ENCODE measurements around the gene NSUN4.
A peak's percentile ranks its signal among the peaks of the same experiment; 100 is the strongest.
"Not testable (repeated sequence)": the region's sequence is repeated elsewhere in the genome, so short reads cannot be mapped to it uniquely, and the experiment has no call there.

NSUN4 gene

DNA sequence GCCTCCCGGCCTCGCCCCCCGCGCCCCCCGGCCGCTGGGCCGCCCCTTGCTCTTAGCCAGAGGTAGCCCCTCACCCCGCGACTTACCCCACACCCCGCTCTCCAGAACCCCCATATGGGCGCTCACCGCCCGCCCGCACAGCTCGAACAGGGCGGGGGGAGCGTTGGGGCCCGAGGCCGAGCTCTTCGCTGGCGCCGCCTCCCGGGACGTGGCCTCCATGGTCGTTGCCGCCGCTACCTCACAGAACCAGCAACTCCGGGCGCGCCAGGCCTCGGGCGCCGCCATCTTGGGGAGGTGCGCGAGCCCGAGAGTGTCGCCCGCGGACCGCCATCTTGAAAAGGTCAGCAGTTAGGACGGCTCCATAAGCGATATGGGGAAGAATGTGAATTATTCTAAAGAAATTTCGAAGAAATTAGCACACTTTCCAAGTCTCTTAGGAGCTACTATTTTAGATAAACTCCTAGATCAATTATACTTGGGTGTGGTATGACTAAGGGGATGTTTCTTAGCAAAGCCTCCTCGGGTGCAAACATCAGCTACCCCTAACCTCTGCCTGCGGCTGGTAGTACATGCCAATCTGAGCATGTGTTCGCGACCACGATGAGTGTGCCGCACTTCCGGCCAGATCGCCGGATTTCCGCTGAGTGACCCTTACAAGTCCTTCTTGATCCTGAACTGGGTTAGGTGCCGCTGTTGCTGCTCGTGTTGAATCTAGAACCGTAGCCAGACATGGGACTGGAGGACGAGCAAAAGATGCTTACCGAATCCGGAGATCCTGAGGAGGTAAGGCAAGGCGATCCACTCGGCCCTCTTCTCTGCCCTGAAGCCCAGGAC, 37.4 kb upstream of the NSUN4 start, which contains the start of the genes LRRC41 and UQCRH:
Gene LRRC41, minus strand, starts transcription at position 579 of the 834 bp plus-strand sequence. Its CDS starts 294 bp downstream, at position 285.
Gene UQCRH, plus strand, starts transcription at position 661 of the 834 bp plus-strand sequence. Its CDS starts 69 bp downstream, at position 730.
- Histone ChIP-seq H3K9ac (ENCODE audit: insufficient read length) (peak within 1 kb of the TSS; percentile 100), H3K4me3 (peak within 1 kb of the TSS; percentile 99), H3K27ac (peak within 1 kb of the TSS; percentile 88), H3K36me3 (ENCODE audit: insufficient read depth, low read length) (peaks cover 29% of the 10 kb centered on the region), H3K9me3 (ENCODE audit: low read depth, low read length) (no peaks in the 10 kb centered on the region)
- DNase-seq (ENCODE audit: low read depth, low spot score): peak; percentile 91
- TF ChIP-seq POLR2AphosphoS5 (IDR thresholded peaks at IDR 0.05; ENCODE audit: borderline replicate concordance, low read depth, low read length) (peak; percentile 79), EZH2 (IDR thresholded peaks at IDR 0.05) (no peak)

DNA sequence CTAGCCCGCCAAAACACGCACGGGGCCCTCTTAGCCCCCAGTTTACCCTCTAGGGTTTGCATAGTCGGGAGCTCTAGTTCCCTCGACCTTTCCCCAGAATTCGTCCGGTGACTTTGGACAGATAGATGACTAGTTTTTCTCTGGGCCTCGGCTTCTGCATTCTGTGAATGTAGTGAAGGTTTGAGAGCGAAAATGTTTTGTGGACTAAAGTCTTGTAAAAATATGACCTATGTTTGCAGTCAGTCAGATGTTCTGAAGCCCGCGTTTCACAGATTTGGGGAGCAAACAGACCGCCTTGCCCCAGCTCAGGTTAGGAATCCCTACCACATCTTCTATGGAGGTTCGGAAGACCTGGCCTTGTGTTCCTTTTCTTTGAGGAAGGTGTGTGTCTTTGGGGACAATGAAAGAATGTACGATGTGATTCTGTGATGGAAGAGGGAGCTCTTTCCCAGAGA, 36.7 kb upstream of the NSUN4 start:
- DNase-seq (ENCODE audit: low read depth, low spot score): no peak
- Histone ChIP-seq H3K36me3 (ENCODE audit: insufficient read depth, low read length) (peaks cover 32% of the 10 kb centered on the region), H3K4me3 (peak overlapping the region; percentile 99), H3K9me3 (ENCODE audit: low read depth, low read length) (no peaks in the 10 kb centered on the region), H3K27ac (peak overlapping the region; percentile 88), H3K9ac (ENCODE audit: insufficient read length) (peak overlapping the region; percentile 100)
- TF ChIP-seq EZH2 (IDR thresholded peaks at IDR 0.05) (no peak), POLR2AphosphoS5 (IDR thresholded peaks at IDR 0.05; ENCODE audit: borderline replicate concordance, low read depth, low read length) (no peak), FOXP2 (optimal IDR thresholded peaks at IDR 0.05; ENCODE audit: control extremely low read depth, extremely low read length, insufficient read depth) (no peak)

DNA sequence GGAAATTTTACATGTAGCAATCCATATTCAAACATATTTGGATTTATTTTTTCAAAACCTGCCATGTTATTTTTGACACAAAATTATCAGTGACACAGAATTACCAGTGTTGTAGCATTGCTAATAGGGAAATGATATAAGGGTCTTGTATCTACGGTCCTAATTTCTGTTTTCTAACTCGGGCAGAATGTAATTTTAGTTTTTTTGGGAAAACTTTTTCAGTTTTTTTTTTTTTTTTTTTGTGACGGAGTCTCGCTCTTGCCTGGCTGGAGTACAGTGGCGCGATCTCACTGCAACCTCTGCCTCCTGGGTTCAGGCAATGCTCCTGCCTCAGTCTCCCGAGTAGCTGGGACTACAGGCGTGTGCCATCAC, 34.5 kb upstream of the NSUN4 start:
- H3K4me3 ChIP-seq: peak overlapping the region; percentile 52
- H3K36me3 ChIP-seq (ENCODE audit: insufficient read depth, low read length): peaks cover 52% of the 10 kb centered on the region
- TF ChIP-seq EZH2 (IDR thresholded peaks at IDR 0.05): no peak
- no peak for TF ChIP-seq FOXP2 (optimal IDR thresholded peaks at IDR 0.05; ENCODE audit: control extremely low read depth, extremely low read length, insufficient read depth)
- no peak for TF ChIP-seq POLR2AphosphoS5 (IDR thresholded peaks at IDR 0.05; ENCODE audit: borderline replicate concordance, low read depth, low read length)

GRCh38 chr1:46309401-46310159, 31.0 kb upstream of the NSUN4 start:
- H3K27ac ChIP-seq: no peak overlapping the region
- no peak for DNase-seq (ENCODE audit: low read depth, low spot score)
- H3K36me3 ChIP-seq (ENCODE audit: insufficient read depth, low read length): peaks cover 84% of the 10 kb centered on the region
- TF ChIP-seq FOXP2 (optimal IDR thresholded peaks at IDR 0.05; ENCODE audit: control extremely low read depth, extremely low read length, insufficient read depth) (no peak), EZH2 (IDR thresholded peaks at IDR 0.05) (no peak), POLR2AphosphoS5 (IDR thresholded peaks at IDR 0.05; ENCODE audit: borderline replicate concordance, low read depth, low read length) (no peak)
- no peak overlapping the region for H3K4me3 ChIP-seq
- no peak overlapping the region for H3K9ac ChIP-seq (ENCODE audit: insufficient read length)
- H3K9me3 ChIP-seq (ENCODE audit: low read depth, low read length): no peaks in the 10 kb centered on the region

More for the DNA sequence above, 34.5 kb upstream of the NSUN4 start:
- H3K27ac ChIP-seq: no peak overlapping the region
- H3K9ac ChIP-seq (ENCODE audit: insufficient read length): peak overlapping the region; percentile 31
- DNase-seq (ENCODE audit: low read depth, low spot score): no peak
- no peaks in the 10 kb centered on the region for H3K9me3 ChIP-seq (ENCODE audit: low read depth, low read length)

DNA sequence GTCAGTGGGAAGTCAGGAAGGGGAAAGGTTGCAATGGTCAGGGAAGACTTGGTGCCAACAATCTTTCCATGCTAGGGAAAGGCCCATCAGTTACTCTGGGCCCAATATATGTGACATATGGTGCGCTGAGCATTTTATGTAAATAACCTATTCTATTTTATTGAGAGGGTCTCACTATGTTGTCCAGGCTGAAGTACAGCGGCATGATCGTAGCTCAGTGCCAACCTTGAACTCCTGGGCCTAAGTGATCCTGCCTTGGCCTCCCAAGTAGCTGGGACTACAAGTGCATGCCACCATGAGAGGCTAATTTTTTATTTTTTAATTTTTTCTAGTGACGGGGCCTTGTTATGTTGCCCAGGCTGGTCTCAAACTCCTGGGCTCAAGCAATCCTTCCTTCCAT, 30.3 kb upstream of the NSUN4 start:
- no peak overlapping the region for H3K27ac ChIP-seq
- no peak overlapping the region for H3K9ac ChIP-seq (ENCODE audit: insufficient read length)
- H3K36me3 ChIP-seq (ENCODE audit: insufficient read depth, low read length): peaks cover 86% of the 10 kb centered on the region
- H3K9me3 ChIP-seq (ENCODE audit: low read depth, low read length): no peaks in the 10 kb centered on the region
- no peak overlapping the region for H3K4me3 ChIP-seq
- TF ChIP-seq FOXP2 (optimal IDR thresholded peaks at IDR 0.05; ENCODE audit: control extremely low read depth, extremely low read length, insufficient read depth) (no peak), POLR2AphosphoS5 (IDR thresholded peaks at IDR 0.05; ENCODE audit: borderline replicate concordance, low read depth, low read length) (no peak), EZH2 (IDR thresholded peaks at IDR 0.05) (no peak)
- no peak for DNase-seq (ENCODE audit: low read depth, low spot score)

GRCh38 chr1:46315669-46316403, 24.8 kb upstream of the NSUN4 start:
- Histone ChIP-seq H3K9ac (ENCODE audit: insufficient read length) (no peak overlapping the region), H3K36me3 (ENCODE audit: insufficient read depth, low read length) (peaks cover 59% of the 10 kb centered on the region), H3K4me3 (no peak overlapping the region), H3K9me3 (ENCODE audit: low read depth, low read length) (no peaks in the 10 kb centered on the region), H3K27ac (peak overlapping the region; percentile 35; the same call in 1 of the 2 replicates)
- TF ChIP-seq EZH2 (IDR thresholded peaks at IDR 0.05) (no peak), POLR2AphosphoS5 (IDR thresholded peaks at IDR 0.05; ENCODE audit: borderline replicate concordance, low read depth, low read length) (no peak), FOXP2 (optimal IDR thresholded peaks at IDR 0.05; ENCODE audit: control extremely low read depth, extremely low read length, insufficient read depth) (no peak)
- DNase-seq (ENCODE audit: low read depth, low spot score): no peak

GRCh38 chr1:46317323-46317722, 23.3 kb upstream of the NSUN4 start:
- no peaks in the 10 kb centered on the region for H3K9me3 ChIP-seq (ENCODE audit: low read depth, low read length)
- no peak overlapping the region for H3K27ac ChIP-seq
- peaks cover 45% of the 10 kb centered on the region for H3K36me3 ChIP-seq (ENCODE audit: insufficient read depth, low read length)
- H3K4me3 ChIP-seq: no peak overlapping the region
- no peak for DNase-seq (ENCODE audit: low read depth, low spot score)
- TF ChIP-seq FOXP2 (optimal IDR thresholded peaks at IDR 0.05; ENCODE audit: control extremely low read depth, extremely low read length, insufficient read depth): no peak
- TF ChIP-seq POLR2AphosphoS5 (IDR thresholded peaks at IDR 0.05; ENCODE audit: borderline replicate concordance, low read depth, low read length): no peak
- no peak for TF ChIP-seq EZH2 (IDR thresholded peaks at IDR 0.05)
- H3K9ac ChIP-seq (ENCODE audit: insufficient read length): no peak overlapping the region

DNA sequence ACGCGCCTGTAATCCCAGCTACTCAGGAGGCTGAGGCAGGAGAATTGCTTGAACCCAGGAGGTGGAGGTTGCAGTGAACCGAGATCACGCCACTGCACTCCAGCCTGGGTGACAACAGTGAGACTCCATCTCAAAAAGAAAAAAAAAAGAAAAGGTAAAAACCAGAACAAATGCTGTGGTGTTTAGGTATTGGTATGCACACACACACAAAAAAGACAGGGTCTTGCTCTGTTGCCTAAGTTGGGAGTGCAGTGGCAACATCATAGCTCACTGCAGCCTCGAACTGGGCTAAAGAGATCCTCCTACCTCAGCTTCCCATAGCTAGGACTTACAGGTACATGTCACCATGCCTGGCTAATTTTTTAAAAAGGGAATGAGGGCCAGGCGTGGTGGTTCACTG, 21.3 kb upstream of the NSUN4 start:
- not testable (repeated sequence) for DNase-seq (ENCODE audit: low read depth, low spot score); H3K27ac ChIP-seq; H3K9ac ChIP-seq (ENCODE audit: insufficient read length); H3K4me3 ChIP-seq; H3K9me3 ChIP-seq (ENCODE audit: low read depth, low read length)
- peaks cover 27% of the 10 kb centered on the region for H3K36me3 ChIP-seq (ENCODE audit: insufficient read depth, low read length)

DNA sequence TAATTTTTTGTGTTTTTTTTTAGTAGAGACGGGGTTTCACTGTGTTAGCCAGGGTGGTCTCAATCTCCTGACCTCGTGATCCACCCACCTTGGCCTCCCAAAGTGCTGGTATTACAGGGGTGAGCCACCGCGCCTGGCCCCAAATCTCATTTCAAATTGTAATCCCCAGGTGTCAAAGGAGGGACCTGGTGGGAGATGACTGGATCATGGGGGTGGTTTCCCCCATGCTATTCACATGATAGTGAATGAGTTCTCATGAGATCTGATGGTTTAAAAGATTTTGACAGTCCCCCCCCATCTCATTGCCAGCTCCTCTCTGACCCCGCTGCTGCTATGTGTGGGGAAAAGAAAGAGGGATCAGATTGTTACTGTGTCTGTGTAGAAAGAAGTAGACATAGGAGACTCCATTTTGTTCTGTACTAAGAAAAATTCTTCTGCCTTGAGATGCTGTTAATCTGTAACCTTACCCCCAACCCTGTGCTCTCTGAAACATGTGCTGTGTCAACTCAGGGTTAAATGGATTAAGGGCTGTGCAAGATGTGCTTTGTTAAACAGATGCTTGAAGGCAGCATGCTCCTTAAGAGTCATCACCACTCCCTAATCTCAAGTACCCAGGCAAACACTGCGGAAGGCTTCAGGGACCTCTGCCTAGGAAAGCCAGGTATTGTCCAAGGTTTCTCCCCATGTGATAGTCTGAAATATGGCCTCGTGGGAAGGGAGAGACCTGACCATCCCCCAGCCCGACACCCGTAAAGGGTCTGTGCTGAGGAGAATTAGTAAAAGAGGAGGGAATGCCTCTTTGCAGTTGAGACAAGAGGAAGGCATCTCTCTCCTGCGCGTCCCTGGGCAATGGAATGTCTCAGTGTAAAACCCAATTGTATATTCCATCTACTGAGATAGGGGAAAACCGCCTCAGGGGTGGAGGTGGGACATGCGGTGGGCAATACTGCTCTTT, 20.4 kb upstream of the NSUN4 start:
- not testable (repeated sequence) for H3K4me3 ChIP-seq; DNase-seq (ENCODE audit: low read depth, low spot score); H3K9ac ChIP-seq (ENCODE audit: insufficient read length); H3K9me3 ChIP-seq (ENCODE audit: low read depth, low read length); H3K27ac ChIP-seq
- peaks cover 19% of the 10 kb centered on the region for H3K36me3 ChIP-seq (ENCODE audit: insufficient read depth, low read length)

DNA sequence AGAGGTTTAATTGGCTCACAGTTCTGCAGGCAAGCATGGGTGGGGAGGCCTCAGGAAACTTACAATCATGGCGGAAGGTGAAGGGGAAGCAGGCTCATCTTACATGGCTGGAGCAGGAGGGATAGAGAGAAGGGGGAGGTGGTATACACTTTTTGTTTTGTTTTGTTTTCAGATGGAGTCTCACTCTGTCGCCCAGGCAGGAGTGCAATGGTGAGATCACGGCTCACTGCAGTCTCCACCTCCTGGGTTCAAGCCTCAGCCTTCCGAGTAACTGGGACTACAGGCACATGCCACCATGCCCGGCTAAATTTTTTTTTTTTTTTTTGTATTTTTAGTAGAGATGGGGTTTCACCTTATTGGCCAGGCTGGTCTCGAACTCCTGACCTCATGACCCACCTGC, 18.4 kb upstream of the NSUN4 start:
- H3K9me3 ChIP-seq (ENCODE audit: low read depth, low read length); H3K27ac ChIP-seq; DNase-seq (ENCODE audit: low read depth, low spot score); H3K36me3 ChIP-seq (ENCODE audit: insufficient read depth, low read length); H3K4me3 ChIP-seq; H3K9ac ChIP-seq (ENCODE audit: insufficient read length): not testable (repeated sequence)
